ENCODE data around the gene MRC1.

MRC1 gene

DNA sequence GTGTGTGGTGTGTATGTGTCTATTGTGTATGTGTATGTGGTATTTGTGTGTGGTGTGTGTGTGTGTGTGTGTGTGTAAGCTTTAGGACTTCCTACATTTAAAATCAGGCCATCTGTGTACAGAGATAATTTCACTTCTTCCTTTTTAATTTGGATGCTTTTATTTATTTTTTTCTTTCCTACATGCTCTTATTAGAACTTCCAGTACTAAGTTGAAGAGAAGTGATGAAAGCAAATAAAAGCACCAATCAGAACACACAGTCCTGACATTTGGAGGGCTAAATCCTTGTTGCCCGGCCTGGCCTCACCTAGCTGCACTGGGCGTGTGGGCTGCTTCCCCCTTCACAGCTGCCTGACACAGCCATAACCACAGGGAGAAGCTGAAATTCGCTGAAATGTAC is 3.8 kb upstream of the MRC1 start:
- Histone ChIP-seq H3K36me3 (ENCODE audit: insufficient read depth) (no peaks in the 10 kb centered on the region), H3K9ac (no peak overlapping the region), H3K27ac (no peak overlapping the region), H3K4me2 (no peak overlapping the region), H2AFZ (ENCODE audit: low read depth) (no peak overlapping the region), H3K4me3 (IDR thresholded peaks at IDR 0.05; ENCODE audit: insufficient read depth, low read depth, low read length) (no peak overlapping the region), H3K27me3 (ENCODE audit: insufficient read depth, low read depth) (no peaks in the 10 kb centered on the region), H3K4me1 (ENCODE audit: low read depth, poor library complexity, severe bottlenecking) (no peaks in the 10 kb centered on the region), H4K20me1 (ENCODE audit: insufficient read depth) (no peaks in the 10 kb centered on the region), H3K79me2 (ENCODE audit: insufficient read depth, low read depth) (no peaks in the 10 kb centered on the region)
- TF ChIP-seq, protein P1, sequence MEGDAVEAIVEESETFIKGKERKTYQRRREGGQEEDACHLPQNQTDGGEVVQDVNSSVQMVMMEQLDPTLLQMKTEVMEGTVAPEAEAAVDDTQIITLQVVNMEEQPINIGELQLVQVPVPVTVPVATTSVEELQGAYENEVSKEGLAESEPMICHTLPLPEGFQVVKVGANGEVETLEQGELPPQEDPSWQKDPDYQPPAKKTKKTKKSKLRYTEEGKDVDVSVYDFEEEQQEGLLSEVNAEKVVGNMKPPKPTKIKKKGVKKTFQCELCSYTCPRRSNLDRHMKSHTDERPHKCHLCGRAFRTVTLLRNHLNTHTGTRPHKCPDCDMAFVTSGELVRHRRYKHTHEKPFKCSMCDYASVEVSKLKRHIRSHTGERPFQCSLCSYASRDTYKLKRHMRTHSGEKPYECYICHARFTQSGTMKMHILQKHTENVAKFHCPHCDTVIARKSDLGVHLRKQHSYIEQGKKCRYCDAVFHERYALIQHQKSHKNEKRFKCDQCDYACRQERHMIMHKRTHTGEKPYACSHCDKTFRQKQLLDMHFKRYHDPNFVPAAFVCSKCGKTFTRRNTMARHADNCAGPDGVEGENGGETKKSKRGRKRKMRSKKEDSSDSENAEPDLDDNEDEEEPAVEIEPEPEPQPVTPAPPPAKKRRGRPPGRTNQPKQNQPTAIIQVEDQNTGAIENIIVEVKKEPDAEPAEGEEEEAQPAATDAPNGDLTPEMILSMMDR (conservative IDR thresholded peaks at IDR 0.05; ENCODE audit: low read depth, low read length), result no peak

DNA sequence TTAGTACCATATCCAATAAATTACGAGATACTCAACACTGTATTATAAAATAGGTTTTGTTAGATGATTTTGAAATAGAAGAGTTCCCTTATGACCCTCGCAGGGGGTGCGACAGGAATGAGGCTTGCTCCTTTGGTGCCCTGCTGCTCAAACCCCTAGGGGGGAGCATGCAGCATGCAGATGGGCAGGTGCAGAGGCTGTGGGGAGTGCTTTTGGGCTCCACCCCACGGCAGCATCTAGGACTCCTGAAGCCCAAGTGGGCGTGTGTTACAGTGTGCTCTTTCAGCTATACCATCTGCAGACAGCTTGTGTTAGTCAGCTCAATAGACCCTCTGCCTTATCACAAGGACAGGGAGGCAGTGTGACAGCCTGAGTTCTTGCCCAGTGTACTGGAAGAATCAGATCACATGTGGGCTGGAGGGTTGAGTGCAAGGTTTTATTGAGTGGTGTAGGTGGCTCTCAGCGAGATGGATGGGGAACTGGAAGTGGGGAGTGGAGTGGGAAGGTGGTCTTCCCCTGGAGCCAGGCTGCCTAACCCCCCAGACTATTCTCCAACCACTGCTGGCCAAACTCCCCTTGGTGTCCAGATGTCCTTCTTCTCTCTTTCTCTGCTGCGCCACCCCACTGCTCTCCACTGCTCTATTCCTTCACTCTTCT is 3.1 kb upstream of the MRC1 start:
- TF ChIP-seq, protein P1 (conservative IDR thresholded peaks at IDR 0.05; ENCODE audit: low read depth, low read length), result no peak
- Histone ChIP-seq H3K79me2 (ENCODE audit: insufficient read depth, low read depth) (no peaks in the 10 kb centered on the region), H3K36me3 (ENCODE audit: insufficient read depth) (no peaks in the 10 kb centered on the region), H4K20me1 (ENCODE audit: insufficient read depth) (no peaks in the 10 kb centered on the region), H3K27me3 (ENCODE audit: insufficient read depth, low read depth) (no peaks in the 10 kb centered on the region), H3K4me3 (IDR thresholded peaks at IDR 0.05; ENCODE audit: insufficient read depth, low read depth, low read length) (no peak overlapping the region), H3K4me1 (ENCODE audit: low read depth, poor library complexity, severe bottlenecking) (no peaks in the 10 kb centered on the region), H3K4me2 (no peak overlapping the region), H3K9ac (no peak overlapping the region), H2AFZ (ENCODE audit: low read depth) (no peak overlapping the region), H3K27ac (no peak overlapping the region)

DNA sequence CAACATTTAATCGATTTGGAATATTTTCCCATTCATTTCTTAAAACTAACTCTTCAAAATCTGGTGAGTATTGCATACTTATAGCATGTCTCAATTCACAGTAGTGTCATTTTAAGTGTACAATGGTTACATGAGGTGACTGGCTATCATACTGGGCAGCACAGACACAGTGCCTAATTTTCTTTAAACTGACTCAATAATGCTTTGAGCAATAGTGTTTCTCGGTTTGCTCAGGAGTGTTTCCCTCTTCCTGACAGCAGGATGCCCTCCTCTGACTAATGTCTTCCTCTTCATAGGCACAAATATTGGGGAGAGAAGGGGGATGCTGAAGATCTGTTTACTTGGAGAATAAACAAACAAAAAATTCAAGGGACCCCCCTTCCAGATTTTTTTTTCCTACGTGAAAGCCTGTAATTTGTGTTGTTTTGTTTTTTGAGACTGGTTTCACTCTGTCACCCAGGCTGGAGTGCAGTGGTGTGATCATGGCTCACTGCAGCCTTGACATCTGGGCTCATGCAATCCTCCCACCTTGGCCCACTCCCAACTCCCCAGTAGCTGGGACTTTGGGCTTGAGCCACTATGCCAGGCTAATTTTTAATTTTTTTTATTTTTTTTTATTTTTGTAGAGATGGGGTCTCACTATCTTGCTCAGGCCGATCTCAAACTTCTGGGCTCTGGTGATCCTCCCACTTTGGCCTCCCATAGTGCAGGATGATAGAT is 2.2 kb downstream of the MRC1 start:
- TF ChIP-seq, protein P1 (conservative IDR thresholded peaks at IDR 0.05; ENCODE audit: low read depth, low read length), result no peak
- no peaks in the 10 kb centered on the region for H3K27me3 ChIP-seq (ENCODE audit: insufficient read depth, low read depth)
- H4K20me1 ChIP-seq (ENCODE audit: insufficient read depth), result no peaks in the 10 kb centered on the region
- H3K4me3 ChIP-seq (IDR thresholded peaks at IDR 0.05; ENCODE audit: insufficient read depth, low read depth, low read length), result no peak overlapping the region
- H3K36me3 ChIP-seq (ENCODE audit: insufficient read depth), result no peaks in the 10 kb centered on the region
- H2AFZ ChIP-seq (ENCODE audit: low read depth), result no peak overlapping the region
- no peaks in the 10 kb centered on the region for H3K4me1 ChIP-seq (ENCODE audit: low read depth, poor library complexity, severe bottlenecking)
- H3K27ac ChIP-seq, result no peak overlapping the region
- H3K9ac ChIP-seq, result no peak overlapping the region
- no peaks in the 10 kb centered on the region for H3K79me2 ChIP-seq (ENCODE audit: insufficient read depth, low read depth)
- H3K4me2 ChIP-seq, result no peak overlapping the region

DNA sequence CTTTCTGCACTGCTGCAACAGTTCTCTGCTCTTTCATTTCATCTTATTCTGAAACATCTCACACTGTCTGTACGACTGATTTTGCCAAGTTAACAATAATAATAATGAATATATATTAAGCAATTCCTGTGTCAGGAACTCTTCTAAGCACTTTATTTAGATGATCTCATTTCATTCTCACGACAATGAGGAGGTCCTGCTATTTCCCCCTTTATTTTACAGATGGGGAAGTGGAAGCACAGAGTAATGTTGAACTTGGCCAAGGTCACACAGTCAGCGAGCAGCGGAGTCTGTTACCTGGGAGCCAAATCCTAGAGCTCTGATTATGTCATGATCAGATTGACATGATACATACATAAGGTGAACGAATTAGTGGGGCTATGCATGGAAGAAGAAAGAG is 5.8 kb downstream of the MRC1 start:
- H3K27me3 ChIP-seq (ENCODE audit: insufficient read depth, low read depth), result no peaks in the 10 kb centered on the region
- H3K9ac ChIP-seq, result no peak overlapping the region
- H3K4me3 ChIP-seq (IDR thresholded peaks at IDR 0.05; ENCODE audit: insufficient read depth, low read depth, low read length), result no peak overlapping the region
- H3K79me2 ChIP-seq (ENCODE audit: insufficient read depth, low read depth), result no peaks in the 10 kb centered on the region
- H3K4me1 ChIP-seq (ENCODE audit: low read depth, poor library complexity, severe bottlenecking), result no peaks in the 10 kb centered on the region
- TF ChIP-seq, protein P1 (conservative IDR thresholded peaks at IDR 0.05; ENCODE audit: low read depth, low read length), result no peak
- no peak overlapping the region for H3K4me2 ChIP-seq
- no peaks in the 10 kb centered on the region for H3K36me3 ChIP-seq (ENCODE audit: insufficient read depth)
- no peaks in the 10 kb centered on the region for H4K20me1 ChIP-seq (ENCODE audit: insufficient read depth)
- H2AFZ ChIP-seq (ENCODE audit: low read depth), result no peak overlapping the region
- H3K27ac ChIP-seq, result no peak overlapping the region
